CD8-positive, alpha-beta memory T cell (primary cell): ENCODE results near the gene FAM89B. TPM values are rescaled to one million over a fixed set of nuclear protein-coding genes. Genes with fewer than 3 reads are reported as not detected.

Experiments used
- CTCF ChIA-PET: fragments of 350-600 bp; sonication (Branson Sonifier 250); formaldehyde crosslinking; loops from one replicate; lab custom pipeline; 2021; ENCODE audit warnings: antibody characterized with exemption; lab: Charles Lee
- POLR2A ChIA-PET: fragments of 350-600 bp; sonication (Branson Sonifier 250); formaldehyde crosslinking; loops from one replicate; lab custom pipeline; 2021; ENCODE audit warnings: antibody characterized with exemption; lab: Charles Lee
- DNase-seq, 5 donors: peaks; one replicate each; pipeline versions ENCODE4 v3.0.0 to v3.0.0-alpha.2; 2020 to 2022; ENCODE audit warnings: mixed read lengths in 1 of 5
- H3K27ac ChIP-seq: one replicate; pipeline ENCODE4 v1.7.0; 2013; ENCODE audit warnings: low read depth, mild to moderate bottlenecking, low read length, moderate library complexity
- H3K27me3 ChIP-seq: 2 replicates; pipeline ENCODE4 v1.7.0; 2013; ENCODE audit warnings: low read length, mild to moderate bottlenecking; ENCODE audit not compliant: insufficient read depth, poor library complexity, severe bottlenecking
- H3K36me3 ChIP-seq: 2 replicates; pipeline ENCODE4 v1.7.0; 2013; ENCODE audit warnings: mild to moderate bottlenecking, low read length, moderate library complexity; ENCODE audit not compliant: insufficient read depth
- H3K4me1 ChIP-seq: 2 replicates; pipeline ENCODE4 v1.7.0; 2013; ENCODE audit warnings: mild to moderate bottlenecking, low read length, moderate library complexity; ENCODE audit not compliant: insufficient read depth
- H3K4me3 ChIP-seq: 2 replicates; pipeline ENCODE4 v1.7.0; 2013; ENCODE audit warnings: mild to moderate bottlenecking, low read length
- H3K9me3 ChIP-seq: 2 replicates; pipeline ENCODE4 v1.7.0; 2013; ENCODE audit warnings: mild to moderate bottlenecking, low read length
- H3K27ac Mint-ChIP-seq, 8 donors: one replicate each; pipeline ENCODE4 v1.8.0; 2020 to 2021; ENCODE audit warnings: mixed read lengths in 8 of 8, mild to moderate bottlenecking in 6 of 8, inconsistent platforms in 3 of 8, moderate library complexity in 3 of 8
- H3K27me3 Mint-ChIP-seq, 2 donors: one replicate each; pipeline ENCODE4 v1.8.0; 2020 to 2021; ENCODE audit warnings: mixed read lengths in 2 of 2, mild to moderate bottlenecking in 1 of 2, moderate library complexity in 1 of 2
- H3K36me3 Mint-ChIP-seq, 3 donors: one replicate each; pipeline ENCODE4 v1.8.0; 2020 to 2021; ENCODE audit warnings: mixed read lengths in 3 of 3, inconsistent platforms in 1 of 3, mild to moderate bottlenecking in 1 of 3
- H3K4me1 Mint-ChIP-seq, 3 donors: one replicate each; pipeline ENCODE4 v1.8.0; 2020 to 2021; ENCODE audit warnings: mixed read lengths in 3 of 3, inconsistent platforms in 1 of 3, mild to moderate bottlenecking in 1 of 3
- H3K4me3 Mint-ChIP-seq, 7 donors: one replicate each; pipeline ENCODE4 v1.8.0; 2020 to 2021; ENCODE audit warnings: mixed read lengths in 7 of 7, mild to moderate bottlenecking in 6 of 7, moderate library complexity in 4 of 7, inconsistent platforms in 2 of 7
- H3K9me3 Mint-ChIP-seq, 5 donors: one replicate each; pipeline ENCODE4 v1.8.0; 2020 to 2022; ENCODE audit warnings: mixed read lengths in 5 of 5, mild to moderate bottlenecking in 3 of 5, moderate library complexity in 2 of 5, inconsistent platforms in 1 of 5
- polyA plus RNA-seq: library from polyadenylated mRNA; unstranded; fragments of 300-500 nt; fragmentation: Illumina TruSeq; gene quantifications from one replicate; pipeline ENCODE4 v1.2.3, GENCODE V29; 2021
- total RNA-seq, 2 experiments: library from RNA; stranded (reverse); gene quantifications; one replicate each; pipeline ENCODE4 v1.2.3, GENCODE V29; 2021

The FAM89B gene
- total and polyA plus RNA-seq, 3 experiments from 2014 or later, result 30.8 to 138 (median 34.1) TPM

DNA sequence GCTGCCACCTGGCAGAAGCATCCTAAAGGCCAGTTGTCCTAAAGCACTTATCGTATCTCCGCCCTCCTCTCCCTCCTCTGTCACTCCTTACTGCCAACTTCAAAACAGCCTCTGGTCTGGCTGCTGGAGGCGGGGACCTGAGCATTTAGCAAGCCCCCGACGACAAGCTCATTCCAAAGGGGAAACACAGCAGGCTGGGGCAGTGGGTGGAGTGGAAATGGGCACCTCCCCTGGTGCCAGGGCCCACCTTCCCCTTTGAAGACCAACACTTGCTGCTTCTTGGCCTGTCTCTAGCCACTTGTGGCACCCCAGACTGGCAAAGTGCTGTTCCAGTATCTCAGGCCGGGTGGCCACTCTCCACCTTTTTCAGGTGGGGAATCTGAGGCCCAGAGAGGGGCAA lies 38.1 kb downstream of the FAM89B start:
- peak overlapping the region in 4 of 7 donors; percentile 4 to 47 (median 29) for H3K4me3 Mint-ChIP-seq
- Histone ChIP-seq H3K9me3 (no peaks in the 10 kb centered on the region), H3K27ac (peak overlapping the region; percentile 43), H3K27me3 (no peaks in the 10 kb centered on the region), H3K4me1 (peaks cover 35% of the 10 kb centered on the region), H3K4me3 (no peak overlapping the region), H3K36me3 (peaks cover 7% of the 10 kb centered on the region)
- peaks cover 0 to 69% (median 0%) of the 10 kb centered on the region in 3 donors for H3K36me3 Mint-ChIP-seq
- ChIA-PET CTCF (interaction anchor here (0.7 to 2.2 kb wide), 3 partner anchors 16 to 70 kb away, joined by 3 to 6 read pairs (median 4); no protein-coding TSS in a partner anchor), POLR2A (no interaction called here)
- peaks cover 34 to 56% (median 39%) of the 10 kb centered on the region in 3 donors for H3K4me1 Mint-ChIP-seq
- H3K9me3 Mint-ChIP-seq, result no peaks in the 10 kb centered on the region
- no peak for DNase-seq
- H3K27me3 Mint-ChIP-seq, result no peaks in the 10 kb centered on the region
- peak overlapping the region; percentile 49 to 97 (median 83) for H3K27ac Mint-ChIP-seq

GRCh38 chr11:65611028-65611757 lies 38.9 kb downstream of the FAM89B start:
- Histone ChIP-seq H3K4me3 (no peak overlapping the region), H3K4me1 (peaks cover 35% of the 10 kb centered on the region), H3K27ac (peak overlapping the region; percentile 43), H3K27me3 (no peaks in the 10 kb centered on the region), H3K9me3 (no peaks in the 10 kb centered on the region), H3K36me3 (no peaks in the 10 kb centered on the region)
- ChIA-PET POLR2A (no interaction called here), CTCF (interaction anchor here (0.7 to 2.2 kb wide), 3 partner anchors 15 to 71 kb away, joined by 3 to 6 read pairs (median 4); no protein-coding TSS in a partner anchor)
- Mint-ChIP-seq H3K27ac (peak overlapping the region; percentile 19 to 99 (median 84)), H3K27me3 (no peaks in the 10 kb centered on the region), H3K4me3 (peak overlapping the region in 4 of 7 donors; percentile 12 to 39 (median 31)), H3K4me1 (peaks cover 34 to 56% (median 41%) of the 10 kb centered on the region in 3 donors), H3K9me3 (no peaks in the 10 kb centered on the region), H3K36me3 (peaks cover 0 to 65% (median 0%) of the 10 kb centered on the region in 3 donors)
- no peak for DNase-seq

DNA sequence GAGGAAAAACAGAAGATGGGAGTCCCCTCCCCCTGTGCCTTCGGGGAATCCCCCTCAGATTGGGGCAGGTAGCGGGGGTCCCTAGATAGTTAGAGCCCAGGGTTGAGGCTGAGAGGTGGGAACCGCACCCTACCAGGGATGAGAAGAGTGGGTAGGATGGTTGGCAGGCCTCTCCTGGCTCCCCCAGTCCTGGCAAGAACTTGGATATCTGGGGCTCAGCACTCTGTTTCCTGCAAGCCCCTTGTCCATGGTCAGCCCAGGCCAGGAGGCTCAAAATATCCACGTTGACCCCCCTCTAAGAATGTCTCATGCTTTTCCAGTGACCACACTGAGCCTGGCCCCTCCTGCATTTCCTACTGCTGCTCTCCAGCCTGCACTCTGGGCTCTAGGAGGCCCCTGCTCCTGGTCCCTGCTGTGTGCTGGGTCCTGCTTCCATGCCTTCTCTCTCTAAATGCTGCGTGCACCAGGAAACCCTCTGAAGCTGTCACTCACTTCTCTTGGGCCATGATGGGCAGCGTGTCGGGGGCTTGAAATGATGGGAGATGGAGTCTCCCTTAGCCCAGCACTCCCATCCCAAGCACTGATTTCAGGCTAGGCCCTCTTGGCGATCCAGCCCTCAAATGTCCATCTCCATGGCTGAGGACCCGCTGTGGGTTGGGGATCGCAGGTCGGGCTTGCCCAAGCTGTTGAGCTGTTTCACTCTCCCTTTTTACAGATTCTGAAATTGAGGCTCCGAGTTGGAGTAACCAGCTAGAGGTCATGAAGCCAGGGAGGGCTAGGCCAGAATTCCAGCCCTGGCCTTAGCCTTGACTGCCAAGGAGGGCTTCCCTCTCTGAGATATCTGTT lies 39.6 kb downstream of the FAM89B start:
- Mint-ChIP-seq H3K4me3 (peak overlapping the region; percentile 83 to 98 (median 90)), H3K36me3 (peaks cover 0 to 65% (median 0%) of the 10 kb centered on the region in 3 donors), H3K4me1 (peaks cover 42 to 64% (median 48%) of the 10 kb centered on the region in 3 donors), H3K27ac (peak overlapping the region; percentile 83 to 99 (median 95)), H3K9me3 (no peaks in the 10 kb centered on the region), H3K27me3 (no peaks in the 10 kb centered on the region)
- no peaks in the 10 kb centered on the region for H3K9me3 ChIP-seq
- DNase-seq, result no peak
- H3K4me1 ChIP-seq, result peaks cover 43% of the 10 kb centered on the region
- H3K27ac ChIP-seq, result peak overlapping the region; percentile 43
- ChIA-PET CTCF (interaction anchor here (1.0 to 2.2 kb wide), 4 partner anchors 24 to 490 kb away, joined by 3 to 6 read pairs (median 4); partner anchors contain the start of genes FAU and MRPL49), POLR2A (no interaction called here)
- H3K4me3 ChIP-seq, result peak overlapping the region; percentile 93
- peaks cover 2% of the 10 kb centered on the region for H3K36me3 ChIP-seq
- H3K27me3 ChIP-seq, result no peaks in the 10 kb centered on the region

DNA sequence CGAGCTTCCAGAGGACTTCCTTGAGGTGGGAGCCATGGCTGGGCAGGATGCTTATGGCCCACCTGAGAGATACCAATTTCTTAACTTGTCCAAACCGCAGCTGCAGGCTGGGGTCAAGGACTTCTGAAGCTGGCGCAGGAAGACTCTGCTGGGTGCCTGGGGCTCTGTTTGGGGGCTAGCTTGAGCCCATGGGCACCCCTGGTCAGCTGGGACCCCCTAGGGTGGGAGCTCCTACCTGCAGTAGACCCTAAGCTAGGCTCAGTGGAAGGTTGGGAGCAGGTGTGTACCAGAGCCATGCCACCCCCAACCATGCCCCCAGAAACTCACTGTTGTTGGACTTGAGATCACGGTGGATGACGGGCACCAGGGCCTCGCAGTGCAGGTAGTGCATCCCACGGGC lies 40.4 kb downstream of the FAM89B start:
- Histone ChIP-seq H3K4me3 (peak overlapping the region; percentile 93), H3K27me3 (no peaks in the 10 kb centered on the region), H3K27ac (peak overlapping the region; percentile 91), H3K36me3 (peaks cover 6% of the 10 kb centered on the region), H3K9me3 (no peaks in the 10 kb centered on the region), H3K4me1 (peaks cover 50% of the 10 kb centered on the region)
- H3K4me1 Mint-ChIP-seq, result peaks cover 43 to 71% (median 54%) of the 10 kb centered on the region in 3 donors
- ChIA-PET CTCF (interaction anchor here (1.0 to 1.3 kb wide), 4 partner anchors 19 to 490 kb away, joined by 3 to 5 read pairs (median 3); partner anchors contain the start of genes FAU and MRPL49), POLR2A (interaction anchor here (1.0 to 1.7 kb wide), 2 partner anchors 19 to 35 kb away, joined by 3 to 8 read pairs; no protein-coding TSS in a partner anchor)
- H3K27ac Mint-ChIP-seq, result peak overlapping the region; percentile 83 to 99 (median 94)
- H3K27me3 Mint-ChIP-seq, result no peaks in the 10 kb centered on the region
- H3K36me3 Mint-ChIP-seq, result peaks cover 0 to 65% (median 0%) of the 10 kb centered on the region in 3 donors
- no peaks in the 10 kb centered on the region for H3K9me3 Mint-ChIP-seq
- peak overlapping the region; percentile 83 to 98 (median 90) for H3K4me3 Mint-ChIP-seq
- DNase-seq, result no peak

DNA sequence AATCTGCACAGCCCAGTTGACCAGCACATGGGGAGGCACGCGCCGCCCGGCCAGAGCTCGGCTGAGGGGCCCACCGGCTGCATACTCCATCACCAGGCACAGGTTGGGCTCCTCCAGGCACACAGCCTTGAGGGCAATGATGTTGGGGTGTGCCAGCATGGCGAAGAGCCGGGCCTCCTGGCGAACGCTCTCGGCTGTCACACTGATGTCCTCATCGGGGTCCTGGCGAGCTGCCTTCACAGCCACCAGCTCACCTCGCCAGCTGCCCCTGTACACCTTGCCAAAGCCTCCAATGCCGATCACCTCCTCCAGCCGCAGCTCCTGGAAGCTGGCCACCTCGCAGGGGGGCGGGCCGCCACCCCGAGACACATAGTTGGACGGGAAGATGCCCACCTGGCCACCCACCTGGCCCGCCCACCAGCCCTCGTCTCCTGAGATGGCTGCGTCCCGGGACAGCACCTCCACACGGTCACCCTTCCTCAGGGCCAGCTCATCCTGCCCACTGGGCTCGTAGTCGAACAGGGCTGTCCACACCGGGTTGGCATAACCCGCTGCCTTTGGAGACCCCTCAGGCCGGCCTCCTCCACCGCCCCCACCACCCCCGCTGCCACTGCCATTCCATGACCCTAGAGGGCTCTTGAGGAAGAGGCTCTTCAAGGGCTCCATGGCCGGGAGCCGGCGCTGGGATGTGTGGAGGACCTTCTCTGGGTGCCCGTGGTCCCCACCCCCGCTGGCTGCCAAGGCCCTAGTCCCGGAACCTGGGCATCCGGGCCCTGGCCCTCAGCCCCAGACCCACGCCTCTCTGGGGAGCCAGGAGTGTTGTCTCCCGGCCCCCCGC lies 41.0 kb downstream of the FAM89B start:
- H3K4me1 ChIP-seq, result peaks cover 50% of the 10 kb centered on the region
- H3K4me3 ChIP-seq, result peak overlapping the region; percentile 93
- H3K9me3 ChIP-seq, result no peaks in the 10 kb centered on the region
- Mint-ChIP-seq H3K36me3 (peaks cover 0 to 64% (median 0%) of the 10 kb centered on the region in 3 donors), H3K9me3 (no peaks in the 10 kb centered on the region), H3K4me3 (peak overlapping the region; percentile 83 to 98 (median 90)), H3K27me3 (no peaks in the 10 kb centered on the region), H3K27ac (peak overlapping the region; percentile 67 to 100 (median 95)), H3K4me1 (peaks cover 43 to 73% (median 54%) of the 10 kb centered on the region in 3 donors)
- no peak for DNase-seq
- no peaks in the 10 kb centered on the region for H3K27me3 ChIP-seq
- peaks cover 12% of the 10 kb centered on the region for H3K36me3 ChIP-seq
- POLR2A ChIA-PET, result interaction anchor here (0.6 to 3.7 kb wide), 6 partner anchors 19 to 72 kb away, joined by 3 to 32 read pairs (median 6); partner anchors contain the start of genes FAM89B and RELA
- peak overlapping the region; percentile 91 for H3K27ac ChIP-seq
- CTCF ChIA-PET, result interaction anchor here (1.0 to 2.5 kb wide), 7 partner anchors 19 to 491 kb away, joined by 3 to 28 read pairs (median 5); partner anchors contain the start of genes FAU, MRPL49 and RELA

DNA sequence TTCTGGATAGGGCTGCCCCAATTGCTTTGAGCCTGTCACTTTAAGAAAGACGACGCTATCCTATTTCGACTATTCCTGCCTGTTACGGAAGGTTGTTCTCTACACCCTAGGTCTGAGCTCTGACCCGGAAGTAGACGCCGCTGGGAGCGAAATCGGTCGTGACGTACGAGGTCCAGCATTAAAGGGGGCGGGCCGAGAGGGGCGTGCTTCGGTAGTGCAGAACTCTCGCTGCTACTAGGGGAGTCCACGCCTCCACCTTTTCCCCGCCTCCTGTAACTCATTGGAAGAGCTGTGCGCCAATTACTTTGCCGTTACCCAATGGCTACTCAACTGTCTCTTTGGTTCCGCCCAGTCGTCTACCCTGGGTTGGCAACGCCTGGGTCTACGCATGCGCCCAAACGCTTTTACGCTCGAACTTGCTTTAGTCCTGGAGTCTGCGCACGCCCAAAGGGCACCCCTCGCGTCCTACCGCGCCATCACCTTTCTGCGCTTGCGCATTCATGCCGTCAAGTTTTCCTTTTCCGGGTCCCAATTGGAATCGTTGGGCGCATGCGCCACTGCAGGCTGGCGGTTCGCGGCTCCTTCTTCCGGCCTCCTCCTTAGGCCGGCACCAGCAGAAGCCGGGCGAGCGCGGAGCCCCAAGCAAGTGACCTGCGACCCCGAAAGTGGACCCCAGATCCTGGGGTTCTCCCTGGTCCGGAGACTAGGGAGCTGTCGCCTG lies 43.1 kb downstream of the FAM89B start, which contains the start of gene PCNX3:
PCNX3 (plus strand) TSS at position 548 of the 721 bp plus-strand sequence. CDS start 536 bp downstream, outside the sequence.
- ChIA-PET POLR2A (interaction anchor here (0.6 to 3.7 kb wide), 27 partner anchors 9 to 386 kb away, joined by 3 to 32 read pairs (median 5); partner anchors contain the start of genes CCDC85B, CFL1, EHBP1L1 and FAM89B), CTCF (interaction anchor here (0.8 to 2.6 kb wide), 16 partner anchors 10 to 575 kb away, joined by 3 to 28 read pairs (median 4); partner anchors contain the start of genes EHBP1L1, KAT5, MUS81 and RELA)
- H3K4me1 ChIP-seq, result peaks cover 44% of the 10 kb centered on the region
- peak; percentile 100 for DNase-seq
- H3K27ac ChIP-seq, result peak within 1 kb of the TSS; percentile 91
- H3K4me1 Mint-ChIP-seq, result peaks cover 31 to 66% (median 37%) of the 10 kb centered on the region in 3 donors
- H3K4me3 Mint-ChIP-seq, result peak within 1 kb of the TSS; percentile 89 to 99 (median 97)
- H3K36me3 Mint-ChIP-seq, result peaks cover 0 to 61% (median 2%) of the 10 kb centered on the region in 3 donors
- H3K27ac Mint-ChIP-seq, result peak within 1 kb of the TSS; percentile 88 to 100 (median 99)
- H3K4me3 ChIP-seq, result peak within 1 kb of the TSS; percentile 93
- no peaks in the 10 kb centered on the region for H3K9me3 Mint-ChIP-seq
- H3K9me3 ChIP-seq, result no peaks in the 10 kb centered on the region
- no peaks in the 10 kb centered on the region for H3K27me3 Mint-ChIP-seq
- H3K27me3 ChIP-seq, result no peaks in the 10 kb centered on the region
- peaks cover 12% of the 10 kb centered on the region for H3K36me3 ChIP-seq
